ENCODE measurements around the gene HPCAL1.

The HPCAL1 gene

GRCh38 chr2:10471046-10471571, 168.4 kb downstream of the HPCAL1 start:
- no peak for DNase-seq

GRCh38 chr2:10471955-10472354, 169.3 kb downstream of the HPCAL1 start:
- no peak for DNase-seq

- DNase-seq, result no peak
These were observed 170.5 kb downstream of the HPCAL1 start for GRCh38 chr2:10473121-10473756.

- DNase-seq, result no peak
These were observed 172.6 kb downstream of the HPCAL1 start for GRCh38 chr2:10475221-10475722.

GRCh38 chr2:10475811-10476660, 173.3 kb downstream of the HPCAL1 start:
- DNase-seq, result no peak

GRCh38 chr2:10476723-10477442, 174.2 kb downstream of the HPCAL1 start:
- DNase-seq, result no peak

Data from suppressor macrophage treated with lipopolysaccharide for 4 hours (primary cell).